Cortex of kidney (tissue), 1 donor: ENCODE data around the gene KDM7A.

Source experiments
- DNase-seq: peaks from one replicate; lab custom pipeline; 2025; lab: John Stamatoyannopoulos, UW

KDM7A gene

DNA sequence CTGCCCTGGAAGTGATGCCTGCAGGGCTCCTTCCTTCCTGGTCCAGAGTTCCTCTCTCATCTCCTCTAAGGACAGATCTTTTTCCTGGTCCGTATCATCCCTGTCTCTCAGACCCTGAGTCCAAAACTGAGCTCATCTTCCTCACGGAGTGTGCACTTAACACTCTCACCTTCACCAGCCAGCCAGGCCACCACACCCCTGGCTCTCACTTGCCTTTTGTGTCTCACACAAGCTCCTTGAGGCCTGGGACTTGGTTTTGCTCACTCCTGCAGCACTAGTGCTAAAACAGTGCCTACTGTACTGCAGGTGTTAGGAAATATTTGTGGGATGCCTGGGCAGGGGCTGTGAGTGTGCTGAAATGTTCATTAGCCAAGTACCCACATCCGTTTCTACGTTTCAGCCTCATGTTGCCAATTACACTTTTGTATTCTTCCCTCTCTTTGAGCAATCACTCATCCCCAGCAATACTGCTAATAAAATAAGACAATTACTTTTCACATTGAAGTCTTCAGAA, 92.6 kb downstream of the KDM7A start:
- no peak for DNase-seq

DNA sequence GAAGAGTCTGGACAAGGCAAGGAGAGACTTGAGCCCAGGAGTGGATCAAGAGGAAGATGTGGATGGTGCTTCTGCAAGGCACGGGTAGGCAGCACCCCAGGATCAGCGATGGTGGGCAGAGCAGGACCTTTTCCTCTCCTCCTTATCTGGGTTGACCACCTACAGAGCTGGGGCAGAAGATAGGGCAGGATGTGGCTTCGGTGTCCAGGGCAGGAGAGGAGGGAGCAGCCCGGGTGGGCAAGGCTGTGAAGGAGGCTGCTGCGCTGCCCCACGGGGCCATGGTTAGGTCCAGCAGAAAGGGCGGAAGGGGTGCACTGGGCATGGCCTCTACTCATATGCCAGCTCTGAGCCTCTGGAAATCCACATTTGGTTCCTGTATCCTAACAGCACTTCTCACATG, 94.0 kb downstream of the KDM7A start:
- no peak for DNase-seq

DNA sequence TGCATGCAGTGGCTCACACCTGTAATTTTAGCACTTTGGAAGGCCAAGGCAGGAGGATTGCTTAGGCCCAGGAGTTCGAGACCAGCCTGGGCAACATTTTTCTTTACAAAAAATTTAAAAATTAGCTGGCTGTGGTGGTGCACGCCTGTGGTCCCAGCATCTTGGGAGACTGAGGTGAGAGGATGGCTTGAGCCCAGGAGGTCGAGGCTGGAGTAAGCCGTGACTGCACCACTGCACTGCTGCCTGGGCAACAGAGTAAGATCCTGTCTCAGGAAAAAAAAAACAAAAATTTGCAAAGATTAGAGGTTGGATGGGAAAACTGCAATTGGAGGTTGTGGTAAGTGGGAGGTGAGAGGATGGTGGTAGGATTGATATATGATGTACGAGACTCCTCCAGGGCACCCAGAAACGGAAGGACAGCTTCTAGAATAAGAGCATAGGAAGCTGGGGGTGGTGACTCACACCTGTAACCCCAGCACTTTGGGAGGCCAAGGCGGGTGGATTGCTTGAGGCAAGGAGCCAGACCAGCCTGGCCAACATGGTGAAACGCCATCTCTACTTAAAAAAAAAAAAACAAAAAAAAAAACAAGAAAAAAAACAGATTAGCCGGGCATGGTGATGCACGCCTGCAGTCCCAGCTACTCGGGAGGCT, 94.9 kb downstream of the KDM7A start:
- DNase-seq: no peak

DNA sequence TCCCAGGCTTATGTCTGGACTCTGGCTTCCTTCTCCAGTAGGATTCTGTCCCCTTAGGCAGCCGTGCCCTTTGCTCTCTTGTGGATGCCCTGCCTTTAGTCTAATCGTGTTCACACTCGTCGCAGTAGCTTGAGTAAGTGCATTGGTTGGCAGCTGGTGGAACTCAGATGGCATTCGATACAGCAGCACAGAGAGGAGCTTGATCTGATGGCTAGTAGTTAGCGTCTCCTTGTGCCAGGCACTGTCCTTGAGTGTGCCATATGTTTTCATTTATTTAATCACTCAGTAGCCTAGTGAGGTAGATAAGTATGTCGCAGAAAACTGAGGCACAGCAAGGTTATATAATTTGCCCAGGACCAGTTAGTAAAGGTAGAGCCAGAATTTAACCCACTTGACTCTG, 95.9 kb downstream of the KDM7A start:
- no peak for DNase-seq

DNA sequence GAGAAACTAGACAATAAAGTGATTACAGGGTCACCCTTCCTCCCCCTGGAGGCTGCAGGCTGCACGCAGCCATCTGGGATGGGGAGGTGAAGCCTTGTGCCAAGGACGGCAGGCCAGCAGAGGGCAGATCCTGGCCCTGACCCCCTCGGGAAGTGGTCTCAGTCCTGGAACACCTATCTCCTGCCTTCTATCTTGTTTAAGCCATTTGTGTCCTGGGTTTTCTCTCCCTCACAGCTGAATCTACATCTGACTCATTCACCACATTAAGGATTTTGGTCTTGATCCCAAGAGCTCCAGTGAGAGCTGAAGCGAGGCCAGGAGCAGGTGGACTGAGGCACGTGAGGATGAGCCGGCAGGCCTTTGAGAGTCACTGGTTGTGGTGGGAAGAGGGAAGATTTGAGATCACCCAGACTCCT, 97.7 kb downstream of the KDM7A start:
- no peak for DNase-seq

DNA sequence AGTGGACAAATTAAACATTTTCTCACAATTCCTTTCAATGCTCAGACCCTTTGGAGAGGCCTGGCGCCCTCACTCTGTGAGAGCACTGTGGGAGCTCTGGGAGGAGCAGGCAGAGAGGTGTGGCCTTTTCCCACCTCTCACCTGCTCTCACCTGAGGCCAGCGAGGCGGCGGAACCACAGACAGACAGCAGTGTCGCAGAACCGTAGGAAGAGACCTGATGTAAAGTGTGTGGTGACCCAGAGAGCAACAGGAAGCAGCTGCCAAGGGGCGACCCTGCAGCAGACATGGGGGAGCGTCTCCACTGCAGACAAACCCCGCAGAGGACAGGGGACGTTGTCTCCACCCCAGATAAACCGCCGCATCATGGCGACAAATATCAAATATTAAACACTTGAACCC, 98.4 kb downstream of the KDM7A start:
- DNase-seq: no peak

DNA sequence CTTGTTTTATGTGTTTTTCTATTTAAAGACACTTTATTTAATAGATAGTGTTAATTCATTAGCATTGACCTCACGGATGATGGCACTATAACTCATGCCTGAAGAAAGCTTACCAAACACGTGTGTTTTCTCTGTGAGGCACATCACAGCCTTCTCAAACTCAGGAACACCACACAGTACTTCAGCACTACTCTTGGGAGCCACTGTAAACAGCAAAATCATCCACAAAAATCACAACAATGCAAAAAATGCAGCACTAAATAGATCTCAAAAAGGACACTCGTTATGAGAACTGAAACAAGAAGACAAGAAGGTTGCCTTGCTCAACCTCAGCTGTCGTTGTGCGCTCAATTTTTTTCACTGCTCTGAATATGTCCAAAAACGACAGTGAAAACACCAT, 102.0 kb downstream of the KDM7A start:
- DNase-seq: no peak

DNA sequence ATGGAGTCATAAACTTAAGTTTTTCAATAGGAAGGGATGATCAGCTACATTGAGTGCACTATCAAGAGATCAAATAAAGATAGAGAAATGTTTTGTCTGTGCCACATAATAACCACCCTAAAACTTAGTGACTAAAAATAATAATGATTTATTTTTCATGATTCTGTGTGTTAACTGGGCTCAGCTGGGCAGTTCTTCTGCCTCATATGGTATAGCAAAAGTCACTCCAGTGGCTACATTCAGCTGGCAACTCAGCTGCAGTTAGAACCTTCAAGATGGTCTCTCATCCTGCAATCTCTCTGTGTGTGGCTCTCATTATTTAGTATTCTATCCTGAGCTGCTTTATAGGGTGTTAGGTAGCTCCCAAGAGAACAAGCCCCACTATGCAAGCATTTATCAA, 106.2 kb downstream of the KDM7A start:
- no peak for DNase-seq

DNA sequence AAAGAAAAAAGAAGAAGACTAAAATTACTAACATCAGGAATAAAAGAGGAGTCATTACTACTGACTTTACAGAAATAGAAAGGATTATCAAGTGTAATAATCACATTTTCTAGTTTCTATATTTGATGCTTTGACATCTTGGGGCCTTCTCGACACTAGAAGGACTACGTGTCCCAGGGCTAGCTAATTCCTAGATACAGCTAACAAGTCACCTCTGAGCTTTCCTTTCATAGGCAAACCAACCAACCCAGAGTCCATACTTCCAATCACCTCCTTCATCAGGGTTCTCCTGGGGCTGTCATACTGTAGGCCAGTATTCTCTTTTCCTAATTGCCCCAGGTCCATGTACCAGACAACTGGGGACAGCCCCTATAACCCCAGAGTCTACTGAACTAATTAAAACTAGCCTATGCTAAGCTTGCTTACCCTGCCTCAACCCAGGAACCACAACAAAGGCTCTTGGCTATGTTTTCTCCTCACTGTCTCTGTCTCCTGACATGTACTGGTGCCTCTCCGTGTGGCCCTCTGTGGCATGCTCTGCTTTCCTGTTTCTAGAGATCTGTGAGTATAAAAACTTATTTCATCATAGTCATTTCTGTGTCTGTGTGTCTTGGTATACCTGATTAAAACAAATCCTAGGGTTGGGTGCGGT, 107.4 kb downstream of the KDM7A start:
- DNase-seq: no peak

DNA sequence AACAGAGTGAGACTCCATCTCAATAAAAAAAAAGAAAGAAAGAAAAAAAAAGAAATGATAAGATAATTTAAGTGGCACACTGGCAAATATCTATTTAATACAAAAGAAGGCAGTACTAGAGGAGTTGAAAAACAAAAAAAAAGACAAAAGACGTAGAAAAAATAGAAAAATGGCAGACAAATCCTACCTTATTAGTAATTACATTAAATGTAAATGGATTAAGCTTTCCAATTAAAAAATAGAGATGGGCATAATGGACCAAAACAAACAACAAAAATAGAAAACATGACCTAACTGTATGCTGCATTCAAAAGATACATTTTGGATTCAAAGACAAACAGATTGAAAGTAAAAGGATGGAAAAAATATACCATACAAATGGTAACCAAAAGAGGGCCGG, 108.8 kb downstream of the KDM7A start:
- DNase-seq: no peak

DNA sequence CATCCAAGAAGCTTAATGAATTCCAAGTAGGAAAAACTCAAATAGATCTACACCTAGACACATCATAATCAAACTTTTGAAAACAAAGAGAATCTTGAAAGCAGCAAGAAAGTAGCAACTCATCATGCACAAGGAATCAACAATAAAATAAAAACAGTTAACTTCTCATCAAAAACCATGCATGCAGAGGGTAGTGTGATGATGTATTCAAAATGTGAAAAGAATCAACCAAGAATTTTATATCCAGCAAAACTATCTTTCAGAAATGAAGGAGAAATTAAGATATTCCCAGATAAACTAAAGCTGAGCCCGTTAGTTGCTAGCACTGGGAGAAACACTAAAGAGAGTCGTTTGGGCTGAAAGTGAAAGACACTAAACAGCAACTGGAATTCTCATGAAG, 109.7 kb downstream of the KDM7A start:
- DNase-seq: no peak

DNA sequence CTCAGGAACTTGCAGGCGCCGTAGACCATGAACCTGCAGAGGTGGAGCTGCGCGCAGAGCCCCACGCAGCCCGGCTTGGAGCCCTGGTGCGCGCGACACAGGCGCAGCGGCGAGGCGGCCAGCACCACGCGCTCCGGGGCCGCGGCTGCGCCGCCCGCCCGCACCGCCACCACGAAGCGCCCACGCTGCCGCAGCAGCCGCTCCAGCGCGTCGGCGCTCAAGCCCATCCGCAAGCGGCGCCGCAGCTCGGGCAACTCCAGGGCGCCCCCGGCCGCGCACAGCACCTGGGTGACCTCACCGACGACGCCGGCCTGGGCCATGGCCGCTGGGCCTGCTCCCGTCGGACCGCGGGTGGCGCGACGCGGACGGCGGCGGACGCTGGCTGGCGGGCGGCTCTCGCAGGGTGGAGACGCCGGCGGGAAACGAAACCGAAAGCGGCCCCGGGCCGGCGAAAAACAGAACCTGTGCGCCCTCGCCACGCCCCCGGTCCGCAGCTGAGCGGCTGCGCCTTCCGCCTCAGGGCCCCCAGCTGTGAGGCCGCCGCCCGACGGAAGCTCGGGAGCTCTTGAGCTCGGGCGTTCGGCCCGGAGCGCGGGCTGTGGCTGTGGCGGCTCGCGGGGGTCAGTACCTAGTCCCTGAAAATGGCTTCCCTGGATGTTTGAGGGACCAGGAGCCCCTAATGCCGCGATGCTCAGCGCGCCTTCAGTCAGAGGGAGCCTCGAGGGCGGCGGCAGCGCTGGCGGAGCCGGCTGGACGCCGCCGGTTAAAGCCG, 114.1 kb downstream of the KDM7A start, which contains the start of gene PARP12:
Gene PARP12 (minus strand): TSS at position 424 of the 772 bp plus-strand sequence. CDS start 104 bp downstream, at position 320.
- DNase-seq: no peak

DNA sequence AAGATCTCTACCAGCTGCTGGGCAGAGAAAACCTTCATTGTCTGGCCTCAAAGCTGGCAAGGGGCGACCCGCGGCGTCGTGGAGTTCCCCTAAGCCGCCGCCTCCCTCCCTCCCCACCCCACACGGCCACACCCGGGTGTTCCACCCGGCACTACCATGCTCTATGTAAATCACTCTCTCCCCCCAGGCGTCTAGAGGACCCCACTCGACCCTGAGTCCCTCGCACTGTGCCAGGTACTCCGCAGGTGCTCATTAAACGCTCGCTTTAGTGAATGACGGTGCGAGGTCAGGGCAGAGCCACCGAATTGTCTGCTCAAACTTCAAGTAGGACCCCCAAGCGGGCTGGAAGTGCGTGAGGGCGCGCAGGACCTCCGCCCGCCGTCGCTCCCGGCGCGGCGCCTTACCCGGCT, 114.7 kb downstream of the KDM7A start:
- no peak for DNase-seq

DNA sequence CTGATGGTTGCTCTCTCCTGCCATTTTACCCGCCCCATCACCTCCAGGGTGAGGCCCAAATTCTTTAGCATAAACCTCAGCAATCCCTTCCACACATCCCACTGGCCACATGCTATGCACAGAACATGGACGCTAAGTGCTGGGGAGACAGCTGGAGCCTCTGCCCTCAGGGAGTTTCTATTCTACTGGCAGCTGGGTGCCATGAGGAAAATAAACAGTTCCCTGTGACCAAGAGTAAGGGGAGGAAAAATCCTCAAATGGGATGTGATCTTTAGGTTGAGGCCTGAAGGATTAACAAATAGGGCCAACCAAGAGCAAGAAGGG, 115.2 kb downstream of the KDM7A start:
- no peak for DNase-seq

DNA sequence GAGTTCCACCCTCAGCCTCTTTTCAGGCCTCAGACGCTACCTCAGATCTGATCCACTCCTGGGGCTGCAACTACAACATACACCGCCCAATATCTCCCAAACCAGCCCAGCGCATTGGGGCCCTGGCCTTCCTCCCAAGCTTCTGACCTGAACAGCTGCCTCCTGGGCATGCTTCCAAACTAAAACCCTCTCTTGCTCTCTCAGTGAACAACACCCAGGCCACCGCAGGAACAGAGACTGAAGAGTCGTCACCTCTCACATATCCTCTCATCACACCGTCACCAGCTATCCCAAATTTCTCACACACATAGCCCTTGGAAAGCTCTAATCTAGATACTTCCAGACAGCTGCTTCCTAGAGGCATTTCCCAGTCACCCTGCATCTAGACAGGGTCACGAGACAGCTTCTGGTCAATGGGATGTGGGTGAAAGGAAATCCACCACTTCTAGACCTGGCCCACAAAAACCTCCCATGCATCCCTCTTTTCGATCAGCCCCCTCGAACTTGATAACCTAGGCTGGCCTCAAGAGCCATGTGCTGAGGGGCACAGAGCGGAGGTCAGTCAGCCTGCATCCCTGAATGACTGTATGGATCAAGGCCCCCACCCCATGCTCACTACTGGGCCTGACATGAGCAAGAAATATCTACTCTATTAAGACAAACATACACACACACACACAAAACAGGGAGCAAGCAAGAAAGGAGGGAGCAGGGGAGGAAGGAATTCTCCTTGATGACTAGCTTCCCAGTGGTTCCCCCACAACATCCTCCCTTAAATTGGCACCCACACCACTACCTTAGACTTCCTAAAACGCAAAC, 115.8 kb downstream of the KDM7A start:
- DNase-seq: no peak

DNA sequence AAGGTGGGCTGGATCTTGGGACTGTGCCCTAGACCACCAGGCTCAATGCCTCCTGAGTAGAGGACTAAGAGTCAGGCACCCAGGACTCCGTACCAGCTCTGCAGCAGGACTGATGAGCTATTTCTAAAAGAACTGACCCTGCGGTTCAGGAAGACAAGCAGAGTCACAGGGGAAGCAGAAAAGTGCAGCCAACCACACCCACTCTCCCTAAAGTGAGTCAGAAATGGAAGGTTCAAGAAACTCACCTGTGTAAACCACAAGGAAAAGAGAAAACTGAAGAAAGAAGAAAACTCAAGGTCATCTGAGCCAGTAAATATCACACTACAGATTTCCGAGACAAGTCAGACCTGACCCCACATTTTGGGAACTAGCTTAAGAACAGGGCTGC, 116.5 kb downstream of the KDM7A start:
- no peak for DNase-seq

DNA sequence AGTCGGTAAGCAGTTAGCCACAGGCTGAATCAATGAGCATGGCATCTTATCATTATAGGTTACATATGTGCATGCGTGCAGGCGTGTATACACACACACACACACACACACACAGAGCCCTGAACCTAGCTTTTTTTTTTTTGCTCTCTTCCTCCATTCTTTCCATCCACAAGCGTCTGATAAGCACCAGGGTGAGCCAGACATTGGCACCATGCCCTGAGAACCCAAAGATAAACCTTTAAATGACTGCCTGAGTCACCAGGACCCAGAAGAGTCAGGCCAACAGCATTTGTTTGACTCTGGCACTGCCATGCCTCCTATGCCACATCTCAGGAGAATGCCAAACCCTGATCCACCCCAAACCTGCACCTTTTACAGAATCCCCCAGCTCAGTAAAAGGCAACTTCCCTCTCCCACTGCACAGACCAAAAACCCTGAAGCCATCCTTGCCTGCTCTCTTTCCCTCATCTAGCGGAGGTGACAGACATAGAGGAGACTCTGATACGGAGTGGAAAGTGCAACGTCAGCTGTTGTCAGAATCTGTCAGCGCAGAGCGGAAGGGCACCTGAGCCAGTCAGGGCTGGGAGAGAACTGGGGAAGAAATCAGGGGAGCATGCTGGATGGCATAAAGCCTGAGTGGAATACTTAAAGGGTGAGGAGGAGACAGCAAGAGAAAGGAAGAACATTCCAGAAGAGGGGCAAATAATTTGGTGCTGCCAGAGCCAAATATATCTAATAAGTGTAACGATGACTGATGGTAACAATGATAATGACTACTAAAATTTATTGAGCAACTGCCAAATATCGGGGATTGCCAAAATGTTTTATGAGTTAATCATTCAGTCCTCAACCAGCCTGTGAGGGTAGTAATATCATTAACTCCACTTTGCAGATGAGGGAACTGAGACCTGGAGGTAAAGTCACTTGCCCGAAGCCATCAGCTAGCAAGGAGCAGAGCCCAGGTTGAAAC, 117.2 kb downstream of the KDM7A start:
- no peak for DNase-seq

DNA sequence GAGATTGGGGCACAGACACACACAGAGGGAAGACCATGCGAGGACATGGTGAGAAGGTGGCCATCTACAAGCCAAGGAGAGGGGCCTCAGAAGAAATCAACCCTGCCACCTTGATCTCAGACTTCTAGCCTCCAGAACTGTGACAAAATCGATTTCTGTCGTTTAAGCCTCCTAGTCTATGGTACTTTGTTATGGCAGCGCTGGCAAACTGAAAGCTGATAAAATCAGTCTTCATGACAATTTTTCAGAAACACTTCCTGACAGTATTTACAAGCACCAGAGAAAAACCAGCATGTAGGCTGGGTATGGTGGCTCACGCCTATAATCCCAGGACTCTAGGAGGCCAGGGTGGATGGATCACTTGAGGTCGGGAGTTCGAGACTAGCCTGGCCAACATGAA, 118.3 kb downstream of the KDM7A start:
- no peak for DNase-seq

DNA sequence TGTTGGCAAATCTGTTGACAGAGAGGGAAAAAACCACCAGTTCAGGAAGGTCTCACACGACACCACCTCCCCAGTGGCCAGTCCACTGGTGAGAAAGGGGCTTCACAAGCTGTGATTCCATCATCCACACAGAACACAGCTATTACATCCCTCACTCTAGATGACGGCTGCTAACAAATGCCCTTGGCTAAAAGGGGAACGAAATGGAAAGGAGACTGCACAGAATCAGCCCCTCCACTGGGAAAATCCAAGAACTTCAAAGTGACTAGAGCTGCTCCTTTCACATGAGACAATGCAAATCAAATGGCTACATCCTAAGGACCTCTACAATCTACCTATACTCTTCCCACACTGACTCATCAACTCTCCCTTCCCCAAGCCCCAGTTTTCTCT, 119.6 kb downstream of the KDM7A start:
- no peak for DNase-seq

DNA sequence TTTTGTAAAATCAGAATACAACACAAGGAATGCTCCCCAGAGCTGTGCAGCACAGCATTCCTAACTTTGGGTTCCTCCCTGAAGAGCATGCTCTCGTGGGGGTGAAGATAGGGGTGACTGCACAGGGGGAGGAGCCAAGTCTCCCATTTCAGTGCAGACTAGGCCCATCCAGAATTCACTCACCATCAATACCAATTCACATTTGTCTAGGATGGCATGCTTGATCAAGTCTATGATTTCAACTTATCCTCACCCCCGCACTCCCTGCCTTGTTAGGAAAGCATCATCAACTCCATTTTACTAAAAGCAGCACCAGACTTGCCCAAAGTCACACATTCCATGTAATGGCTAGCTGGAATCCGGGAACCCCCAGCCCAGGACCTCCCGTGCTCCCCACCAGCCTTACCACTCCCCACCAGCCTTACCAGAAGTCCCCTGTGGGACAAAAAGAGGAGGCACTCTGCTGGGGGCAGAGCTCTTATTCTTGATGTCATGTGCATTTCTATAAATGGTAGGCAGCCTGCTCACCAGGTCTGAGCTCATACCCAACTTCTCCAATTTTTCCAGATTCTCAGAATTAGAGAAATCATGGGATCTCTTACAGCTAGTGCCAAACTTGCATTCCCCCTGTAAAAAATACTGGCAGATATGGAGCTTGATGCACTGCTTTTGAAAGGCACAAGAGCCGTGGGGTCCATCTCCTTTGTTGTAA, 120.2 kb downstream of the KDM7A start:
- DNase-seq: no peak
